Suprapubic skin (tissue), 4 donors: ENCODE results near the gene INF2. TPM values are rescaled to one million over a fixed set of nuclear protein-coding genes. Genes with fewer than 3 reads are reported as not detected.

Experiments
- DNase-seq, 2 donors: peaks; one replicate each; pipeline ENCODE4 v3.0.0-alpha.2; 2019; ENCODE audit warnings: low spot score in 2 of 2
- H3K27ac ChIP-seq: fragments of 200-600 bp; sonication (generic); one replicate; pipeline ENCODE4 v1.5.1; 2019
- H3K27me3 ChIP-seq: fragments of 200-600 bp; sonication (generic); one replicate; pipeline ENCODE4 v1.5.1; 2019
- H3K36me3 ChIP-seq: fragments of 200-600 bp; sonication (generic); one replicate; pipeline ENCODE4 v1.5.1; 2019
- H3K4me1 ChIP-seq: fragments of 200-600 bp; sonication (generic); one replicate; pipeline ENCODE4 v1.5.1; 2019
- H3K4me3 ChIP-seq: fragments of 200-600 bp; sonication (generic); one replicate; pipeline ENCODE4 v1.5.1; 2019; ENCODE audit warnings: mild to moderate bottlenecking
- H3K9me3 ChIP-seq: fragments of 200-600 bp; sonication (generic); one replicate; pipeline ENCODE4 v1.5.1; 2019
- EP300 ChIP-seq: sonication (generic); formaldehyde crosslinking; IDR thresholded peaks from one replicate; pipeline ENCODE4 v1.6.1; 2017; ENCODE audit warnings: antibody characterized with exemption
- POLR2A ChIP-seq, 2 donors: fragments of 450-650 bp; IDR thresholded peaks; one replicate each; pipeline ENCODE4 v1.6.1; 2017; ENCODE audit warnings: antibody characterized with exemption in 2 of 2, mild to moderate bottlenecking in 2 of 2, moderate library complexity in 2 of 2
- POLR2AphosphoS5 ChIP-seq, 3 donors: sonication (generic); formaldehyde crosslinking; IDR thresholded peaks; one replicate each; pipeline ENCODE4 v1.6.1; 2017; ENCODE audit warnings: antibody characterized with exemption in 3 of 3
- WGBS: methylation state at CpG from one replicate; pipeline ENCODE4 v1.1.5; 2018; 5-methylcytosine and 5-hydroxymethylcytosine counted together
- total RNA-seq, 4 donors: library from RNA; depleted of rRNA; stranded (reverse); fragments of >200 nt; gene quantifications; one replicate each; pipeline ENCODE4 v1.1.0, GENCODE V29; 2016
- TF ChIP-seq, protein P1 (sequence below), 2 donors: fragments of 200-600 bp in 1 of 2; fragments of 450-650 bp in 1 of 2; sonication (generic) in 1 of 2; IDR thresholded peaks; one replicate each; pipeline ENCODE4 v1.5.1; 2016 to 2019; ENCODE audit warnings: antibody characterized with exemption in 2 of 2, mild to moderate bottlenecking in 1 of 2, moderate library complexity in 1 of 2

INF2 gene
- total RNA-seq = 100 to 1,000 TPM in 1 of 4 donors, 10 to 100 TPM in 3; 52.1 to 126 (median 81.8) TPM

DNA sequence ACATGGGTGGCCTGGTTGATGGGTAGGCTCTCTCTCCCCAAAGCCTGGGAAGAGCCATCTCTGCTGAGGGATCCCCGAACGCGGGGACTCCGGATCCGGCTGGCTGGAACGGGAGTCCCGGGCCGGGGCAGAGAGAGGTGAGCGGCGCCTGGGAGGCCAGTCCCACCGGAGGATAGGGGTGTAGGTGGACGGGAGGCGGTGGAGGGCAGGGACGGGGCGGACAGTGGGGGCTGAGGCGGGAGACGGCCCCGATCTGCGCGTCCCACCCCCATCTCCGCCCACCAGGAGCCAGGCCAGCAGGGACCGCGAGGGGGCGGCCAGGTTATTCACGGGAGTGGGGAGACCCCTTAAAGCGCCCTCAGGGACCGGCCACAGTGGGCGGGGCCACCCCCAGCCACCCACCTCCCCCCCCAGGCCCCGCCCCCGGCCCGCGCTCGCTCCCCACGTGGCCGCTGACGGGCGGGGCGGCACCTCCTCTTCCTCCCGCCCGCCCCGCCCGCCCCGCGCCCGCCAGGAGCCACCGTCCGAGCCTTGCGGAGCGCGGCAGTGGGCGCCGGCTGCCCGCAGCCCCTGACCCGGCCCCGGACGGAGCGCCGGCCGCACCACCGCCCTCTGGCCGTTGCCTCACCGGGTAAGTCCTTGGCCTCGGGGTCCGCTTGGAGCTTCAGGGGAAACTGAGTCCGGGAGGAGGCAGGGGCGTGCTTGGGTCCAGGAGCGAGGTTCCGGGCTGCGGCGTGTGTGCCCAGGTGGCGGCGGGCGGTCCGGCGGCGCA, at the start of gene INF2:
Gene INF2 (plus strand): TSS at position 510 of the 772 bp plus-strand sequence. CDS start 11,748 bp downstream, outside the sequence.
- WGBS = 2% methylated on average over 10 of the region's 76 CpGs
- DNase-seq = no peak
- H3K27ac ChIP-seq = peak within 1 kb of the TSS; percentile 75
- no peaks in the 10 kb centered on the region for H3K9me3 ChIP-seq
- no peaks in the 10 kb centered on the region for H3K27me3 ChIP-seq
- H3K4me3 ChIP-seq = peak within 1 kb of the TSS; percentile 98
- no peak for TF ChIP-seq POLR2A (IDR thresholded peaks at IDR 0.05)
- peaks cover 77% of the 10 kb centered on the region for H3K4me1 ChIP-seq
- H3K36me3 ChIP-seq = no peaks in the 10 kb centered on the region

DNA sequence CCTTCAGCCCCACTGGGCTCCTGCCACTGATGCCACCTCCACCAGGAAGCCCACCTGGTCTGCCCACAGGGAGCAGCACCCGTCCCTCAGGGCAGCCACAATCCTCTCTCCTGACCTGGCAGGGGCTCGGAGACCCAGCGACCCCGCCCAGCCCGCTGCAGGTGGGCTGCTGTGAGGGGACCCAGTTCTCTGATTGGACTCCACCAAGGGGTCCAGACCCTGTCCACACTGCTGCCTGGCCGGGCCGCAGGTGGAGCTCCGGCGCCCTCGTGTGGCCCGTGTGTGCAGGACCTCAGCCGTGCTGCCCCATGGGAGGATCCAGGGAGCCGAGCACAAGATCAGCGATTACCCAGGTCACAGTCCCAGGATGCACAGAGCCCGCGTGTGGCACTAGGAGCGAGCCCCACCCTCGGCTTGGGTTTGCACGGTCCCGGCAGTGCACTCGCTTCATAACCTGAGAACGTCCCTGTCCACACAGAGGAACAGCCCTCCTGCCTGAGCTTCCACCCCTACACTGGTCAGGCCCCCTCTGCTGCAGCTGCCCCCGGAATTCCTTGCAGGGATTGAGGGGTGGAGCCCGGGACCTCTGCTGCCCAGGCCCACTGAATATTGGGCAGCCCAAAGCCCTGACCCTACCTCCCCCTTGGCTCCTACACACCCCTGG, 49.4 kb upstream of the INF2 start:
- 7% methylated on average over 10 of the region's 24 CpGs for WGBS
- DNase-seq = peak in 1 of 2 donors; percentile 74
- Histone ChIP-seq H3K4me3 (no peak overlapping the region), H3K27ac (no peak overlapping the region), H3K27me3 (peaks cover 47% of the 10 kb centered on the region), H3K9me3 (no peaks in the 10 kb centered on the region), H3K4me1 (peaks cover 5% of the 10 kb centered on the region), H3K36me3 (no peaks in the 10 kb centered on the region)
- no peak for TF ChIP-seq POLR2A (IDR thresholded peaks at IDR 0.05)
- no peak for TF ChIP-seq POLR2AphosphoS5 (IDR thresholded peaks at IDR 0.05)
- TF ChIP-seq, protein P1, sequence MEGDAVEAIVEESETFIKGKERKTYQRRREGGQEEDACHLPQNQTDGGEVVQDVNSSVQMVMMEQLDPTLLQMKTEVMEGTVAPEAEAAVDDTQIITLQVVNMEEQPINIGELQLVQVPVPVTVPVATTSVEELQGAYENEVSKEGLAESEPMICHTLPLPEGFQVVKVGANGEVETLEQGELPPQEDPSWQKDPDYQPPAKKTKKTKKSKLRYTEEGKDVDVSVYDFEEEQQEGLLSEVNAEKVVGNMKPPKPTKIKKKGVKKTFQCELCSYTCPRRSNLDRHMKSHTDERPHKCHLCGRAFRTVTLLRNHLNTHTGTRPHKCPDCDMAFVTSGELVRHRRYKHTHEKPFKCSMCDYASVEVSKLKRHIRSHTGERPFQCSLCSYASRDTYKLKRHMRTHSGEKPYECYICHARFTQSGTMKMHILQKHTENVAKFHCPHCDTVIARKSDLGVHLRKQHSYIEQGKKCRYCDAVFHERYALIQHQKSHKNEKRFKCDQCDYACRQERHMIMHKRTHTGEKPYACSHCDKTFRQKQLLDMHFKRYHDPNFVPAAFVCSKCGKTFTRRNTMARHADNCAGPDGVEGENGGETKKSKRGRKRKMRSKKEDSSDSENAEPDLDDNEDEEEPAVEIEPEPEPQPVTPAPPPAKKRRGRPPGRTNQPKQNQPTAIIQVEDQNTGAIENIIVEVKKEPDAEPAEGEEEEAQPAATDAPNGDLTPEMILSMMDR (IDR thresholded peaks at IDR 0.05) = peak; percentile 52 to 87

DNA sequence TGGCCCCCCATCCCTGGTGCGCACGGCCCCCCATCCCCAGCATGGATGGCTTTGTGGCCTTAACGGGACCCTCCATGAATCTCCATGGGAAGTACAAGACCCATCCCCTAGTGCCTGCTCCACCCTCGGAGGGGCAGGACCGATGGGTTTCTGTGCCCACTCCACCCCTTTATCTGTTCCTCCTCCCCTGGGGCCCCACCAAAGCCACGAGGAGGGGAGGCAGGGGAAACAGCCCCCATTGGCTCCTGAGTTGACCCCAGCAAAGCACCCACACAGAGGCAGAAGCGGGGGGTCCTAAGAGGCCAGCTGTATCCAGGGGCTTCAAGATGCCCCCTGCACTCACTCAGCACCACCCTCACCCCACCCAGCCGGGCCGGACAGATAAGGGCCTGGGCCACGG, 48.7 kb upstream of the INF2 start:
- Histone ChIP-seq H3K4me1 (peaks cover 5% of the 10 kb centered on the region), H3K27me3 (peaks cover 40% of the 10 kb centered on the region), H3K4me3 (no peak overlapping the region), H3K27ac (no peak overlapping the region), H3K9me3 (no peaks in the 10 kb centered on the region), H3K36me3 (no peaks in the 10 kb centered on the region)
- TF ChIP-seq POLR2A (IDR thresholded peaks at IDR 0.05) (no peak), POLR2AphosphoS5 (IDR thresholded peaks at IDR 0.05) (no peak), EP300 (no peak)
- TF ChIP-seq, protein P1 (IDR thresholded peaks at IDR 0.05) = no peak
- WGBS = 84% methylated on average over 6 of the region's 10 CpGs
- no peak for DNase-seq

DNA sequence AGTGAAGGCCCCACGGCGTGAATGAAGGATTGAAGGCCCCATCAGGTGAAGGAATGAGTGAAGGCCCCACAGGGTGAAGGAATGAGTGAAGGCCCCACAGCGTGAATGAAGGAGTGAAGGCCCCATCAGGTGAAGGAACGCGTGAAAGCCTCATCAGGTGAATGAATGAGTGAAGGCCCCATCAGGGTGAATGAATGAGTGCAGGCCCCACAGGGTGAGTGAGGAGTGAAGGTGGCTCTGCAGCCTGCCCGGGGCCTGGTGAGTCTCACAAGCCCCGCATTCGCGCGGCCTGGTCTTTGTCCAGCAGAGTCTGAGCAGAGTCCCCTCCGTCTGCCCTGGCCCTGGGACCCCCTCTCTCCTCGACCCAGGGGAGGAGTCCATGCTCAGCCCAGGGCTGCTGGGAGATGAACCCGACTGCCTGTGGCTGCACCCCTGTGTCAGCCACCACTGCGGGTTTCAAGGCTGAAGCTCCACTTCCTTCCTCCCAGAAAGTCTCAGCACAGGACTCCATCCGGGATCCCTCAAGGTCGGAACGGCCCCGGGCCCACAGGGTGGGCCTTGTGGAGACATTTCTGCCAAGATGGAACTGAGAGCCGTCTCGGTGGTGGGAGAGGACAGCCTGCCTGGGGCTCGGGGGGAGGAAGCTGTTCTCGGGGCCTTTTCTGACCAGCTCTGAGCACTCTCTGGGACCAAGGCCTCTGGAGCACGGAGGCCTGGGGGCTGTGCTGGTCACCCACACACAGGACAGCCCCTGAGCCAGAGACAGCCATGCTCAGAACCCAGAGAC, 47.5 kb upstream of the INF2 start:
- 79% methylated on average over 22 of the region's 23 CpGs for WGBS
- DNase-seq = no peak
- peaks cover 29% of the 10 kb centered on the region for H3K27me3 ChIP-seq
- TF ChIP-seq EP300 (no peak), POLR2A (IDR thresholded peaks at IDR 0.05) (no peak), POLR2AphosphoS5 (IDR thresholded peaks at IDR 0.05) (no peak)
- TF ChIP-seq, protein P1 (IDR thresholded peaks at IDR 0.05) = no peak
- H3K36me3 ChIP-seq = no peaks in the 10 kb centered on the region
- H3K4me1 ChIP-seq = peaks cover 5% of the 10 kb centered on the region
- no peaks in the 10 kb centered on the region for H3K9me3 ChIP-seq
- H3K4me3 ChIP-seq = no peak overlapping the region
- no peak overlapping the region for H3K27ac ChIP-seq

DNA sequence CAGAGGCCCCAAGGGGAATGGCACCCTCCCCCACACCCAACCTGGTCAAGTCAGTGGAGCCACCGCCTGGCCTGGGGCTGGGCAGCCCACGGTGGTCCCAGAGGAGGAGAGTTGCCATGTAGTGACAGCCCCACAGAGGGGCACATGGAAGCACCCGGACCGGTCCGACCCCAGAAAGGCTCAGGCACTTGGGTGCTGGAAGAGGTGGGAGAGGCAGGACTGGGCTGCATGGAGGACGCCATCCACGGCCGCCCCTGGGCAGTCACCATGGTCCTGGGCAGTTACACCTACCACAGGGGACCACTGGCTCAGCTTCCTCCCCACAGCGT, 46.9 kb upstream of the INF2 start:
- H3K27me3 ChIP-seq = peaks cover 29% of the 10 kb centered on the region
- no peak overlapping the region for H3K27ac ChIP-seq
- no peak for TF ChIP-seq POLR2AphosphoS5 (IDR thresholded peaks at IDR 0.05)
- TF ChIP-seq POLR2A (IDR thresholded peaks at IDR 0.05) = no peak
- TF ChIP-seq, protein P1 (IDR thresholded peaks at IDR 0.05) = no peak
- TF ChIP-seq EP300 = no peak
- no peak overlapping the region for H3K4me3 ChIP-seq
- no peaks in the 10 kb centered on the region for H3K36me3 ChIP-seq
- no peaks in the 10 kb centered on the region for H3K9me3 ChIP-seq
- WGBS = 91% methylated on average over 4 of the region's 9 CpGs
- DNase-seq = no peak
- peaks cover 5% of the 10 kb centered on the region for H3K4me1 ChIP-seq
